ENCODE measurements around the gene ABCC6. TPM values are rescaled to one million over a fixed set of nuclear protein-coding genes. Genes with fewer than 3 reads are reported as not detected.

Gene ABCC6
- total and polyA plus RNA-seq, 2 experiments from 2014 or later, result 7.1 to 10.0 TPM

DNA sequence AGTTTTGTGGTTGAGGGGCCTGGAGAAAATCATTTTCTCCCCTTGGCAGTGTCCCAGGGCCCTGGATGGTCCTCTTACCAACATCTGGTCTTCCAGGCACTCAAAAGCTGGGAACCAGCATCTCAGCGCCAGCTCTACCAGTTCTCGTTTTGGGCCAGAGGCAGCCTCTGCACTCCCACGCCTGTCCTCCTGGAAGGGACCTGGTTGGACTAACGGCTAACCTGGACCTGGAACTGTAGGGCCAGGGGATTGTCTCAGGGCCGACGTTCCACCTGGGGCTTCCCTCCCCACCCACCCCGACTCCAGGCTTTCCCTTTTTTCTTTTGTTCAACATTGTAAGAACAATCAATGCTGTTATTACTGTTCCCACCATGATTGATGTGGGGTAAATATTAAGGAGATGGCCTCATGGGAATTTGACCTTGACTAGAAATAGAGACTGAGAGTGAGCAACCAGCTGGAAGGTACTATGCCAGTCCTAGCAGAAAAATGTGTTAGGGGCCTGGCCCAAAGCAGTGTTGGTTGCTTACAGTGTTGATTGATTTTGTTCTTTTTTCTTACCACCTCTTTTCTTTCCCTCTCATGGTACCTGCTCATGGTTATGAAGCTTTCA, 81.4 kb downstream of the ABCC6 start:
- no peak overlapping the region for H3K4me3 ChIP-seq
- TF ChIP-seq, protein P1, sequence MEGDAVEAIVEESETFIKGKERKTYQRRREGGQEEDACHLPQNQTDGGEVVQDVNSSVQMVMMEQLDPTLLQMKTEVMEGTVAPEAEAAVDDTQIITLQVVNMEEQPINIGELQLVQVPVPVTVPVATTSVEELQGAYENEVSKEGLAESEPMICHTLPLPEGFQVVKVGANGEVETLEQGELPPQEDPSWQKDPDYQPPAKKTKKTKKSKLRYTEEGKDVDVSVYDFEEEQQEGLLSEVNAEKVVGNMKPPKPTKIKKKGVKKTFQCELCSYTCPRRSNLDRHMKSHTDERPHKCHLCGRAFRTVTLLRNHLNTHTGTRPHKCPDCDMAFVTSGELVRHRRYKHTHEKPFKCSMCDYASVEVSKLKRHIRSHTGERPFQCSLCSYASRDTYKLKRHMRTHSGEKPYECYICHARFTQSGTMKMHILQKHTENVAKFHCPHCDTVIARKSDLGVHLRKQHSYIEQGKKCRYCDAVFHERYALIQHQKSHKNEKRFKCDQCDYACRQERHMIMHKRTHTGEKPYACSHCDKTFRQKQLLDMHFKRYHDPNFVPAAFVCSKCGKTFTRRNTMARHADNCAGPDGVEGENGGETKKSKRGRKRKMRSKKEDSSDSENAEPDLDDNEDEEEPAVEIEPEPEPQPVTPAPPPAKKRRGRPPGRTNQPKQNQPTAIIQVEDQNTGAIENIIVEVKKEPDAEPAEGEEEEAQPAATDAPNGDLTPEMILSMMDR (IDR thresholded peaks at IDR 0.05; ENCODE audit: low read depth, low read length), result no peak
- H3K9me3 ChIP-seq (ENCODE audit: low read depth), result no peaks in the 10 kb centered on the region
- H3K27ac ChIP-seq, result no peak overlapping the region
- no peak for DNase-seq (ENCODE audit: low read depth in 1 of 2, low spot score in 1 of 2)
- H3K36me3 ChIP-seq, result peaks cover 17% of the 10 kb centered on the region
- no peaks in the 10 kb centered on the region for H3K27me3 ChIP-seq
- H3K4me1 ChIP-seq (ENCODE audit: low read depth), result no peaks in the 10 kb centered on the region

DNA sequence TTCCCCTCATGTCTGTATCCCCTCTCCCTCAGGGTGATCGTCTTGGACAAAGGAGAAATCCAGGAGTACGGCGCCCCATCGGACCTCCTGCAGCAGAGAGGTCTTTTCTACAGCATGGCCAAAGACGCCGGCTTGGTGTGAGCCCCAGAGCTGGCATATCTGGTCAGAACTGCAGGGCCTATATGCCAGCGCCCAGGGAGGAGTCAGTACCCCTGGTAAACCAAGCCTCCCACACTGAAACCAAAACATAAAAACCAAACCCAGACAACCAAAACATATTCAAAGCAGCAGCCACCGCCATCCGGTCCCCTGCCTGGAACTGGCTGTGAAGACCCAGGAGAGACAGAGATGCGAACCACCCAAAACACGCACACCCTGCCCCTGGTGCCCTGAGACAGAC, 82.2 kb downstream of the ABCC6 start:
- no peak overlapping the region for H3K4me3 ChIP-seq
- H3K9me3 ChIP-seq (ENCODE audit: low read depth), result no peaks in the 10 kb centered on the region
- H3K36me3 ChIP-seq, result peaks cover 23% of the 10 kb centered on the region
- TF ChIP-seq, protein P1 (IDR thresholded peaks at IDR 0.05; ENCODE audit: low read depth, low read length), result no peak
- H3K27ac ChIP-seq, result no peak overlapping the region
- no peak for DNase-seq (ENCODE audit: low read depth in 1 of 2, low spot score in 1 of 2)
- H3K4me1 ChIP-seq (ENCODE audit: low read depth), result no peaks in the 10 kb centered on the region
- H3K27me3 ChIP-seq, result no peaks in the 10 kb centered on the region

DNA sequence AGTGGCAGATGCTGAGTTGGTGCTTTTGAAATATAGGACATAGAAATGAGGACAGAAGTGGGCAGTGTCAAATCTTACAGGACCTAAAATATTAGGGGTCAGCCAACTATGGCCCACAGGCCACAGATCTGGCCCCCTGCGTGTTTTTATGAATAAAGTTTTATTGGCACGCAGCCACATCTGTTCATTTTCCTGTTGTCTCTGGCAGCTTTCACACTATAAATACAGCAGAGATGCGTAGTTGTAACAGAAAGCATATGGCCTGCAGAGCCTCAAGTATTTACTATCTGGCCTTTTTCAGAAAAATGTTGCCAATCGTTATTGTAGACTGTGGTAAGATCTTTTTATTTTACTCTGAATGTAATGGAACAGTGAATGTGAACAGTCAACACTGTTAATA, 82.8 kb downstream of the ABCC6 start:
- peaks cover 24% of the 10 kb centered on the region for H3K36me3 ChIP-seq
- TF ChIP-seq, protein P1 (IDR thresholded peaks at IDR 0.05; ENCODE audit: low read depth, low read length), result no peak

DNA sequence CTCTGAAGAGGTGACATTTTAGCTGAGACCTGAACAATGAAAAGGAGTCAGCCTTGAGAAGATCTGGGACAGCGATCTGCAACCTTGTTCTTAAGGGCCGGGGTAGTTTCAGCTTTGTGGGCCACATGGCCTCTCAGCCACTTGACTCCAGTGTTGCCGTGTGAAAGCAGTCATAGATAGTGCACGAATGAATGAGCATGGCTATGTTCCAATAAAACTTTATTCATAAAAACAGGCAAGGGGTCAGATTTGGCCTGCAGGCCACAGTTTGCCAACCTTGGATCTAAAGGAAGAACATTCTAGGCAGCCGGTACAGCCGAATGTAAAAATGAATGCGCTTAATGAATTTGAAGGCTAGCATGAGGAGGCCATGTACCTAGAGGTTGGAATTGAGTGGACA, 83.5 kb downstream of the ABCC6 start:
- TF ChIP-seq, protein P1 (IDR thresholded peaks at IDR 0.05; ENCODE audit: low read depth, low read length), result no peak
- peaks cover 24% of the 10 kb centered on the region for H3K36me3 ChIP-seq
- no peak overlapping the region for H3K4me3 ChIP-seq
- no peak for DNase-seq (ENCODE audit: low read depth in 1 of 2, low spot score in 1 of 2)
- no peaks in the 10 kb centered on the region for H3K27me3 ChIP-seq
- H3K27ac ChIP-seq, result no peak overlapping the region
- H3K4me1 ChIP-seq (ENCODE audit: low read depth), result no peaks in the 10 kb centered on the region
- H3K9me3 ChIP-seq (ENCODE audit: low read depth), result no peaks in the 10 kb centered on the region

More for the DNA sequence above, 82.8 kb downstream of the ABCC6 start:
- H3K4me1 ChIP-seq (ENCODE audit: low read depth), result no peaks in the 10 kb centered on the region
- no peak for DNase-seq (ENCODE audit: low read depth in 1 of 2, low spot score in 1 of 2)
- no peaks in the 10 kb centered on the region for H3K9me3 ChIP-seq (ENCODE audit: low read depth)
- H3K27me3 ChIP-seq, result no peaks in the 10 kb centered on the region
- no peak overlapping the region for H3K27ac ChIP-seq
- H3K4me3 ChIP-seq, result no peak overlapping the region

DNA sequence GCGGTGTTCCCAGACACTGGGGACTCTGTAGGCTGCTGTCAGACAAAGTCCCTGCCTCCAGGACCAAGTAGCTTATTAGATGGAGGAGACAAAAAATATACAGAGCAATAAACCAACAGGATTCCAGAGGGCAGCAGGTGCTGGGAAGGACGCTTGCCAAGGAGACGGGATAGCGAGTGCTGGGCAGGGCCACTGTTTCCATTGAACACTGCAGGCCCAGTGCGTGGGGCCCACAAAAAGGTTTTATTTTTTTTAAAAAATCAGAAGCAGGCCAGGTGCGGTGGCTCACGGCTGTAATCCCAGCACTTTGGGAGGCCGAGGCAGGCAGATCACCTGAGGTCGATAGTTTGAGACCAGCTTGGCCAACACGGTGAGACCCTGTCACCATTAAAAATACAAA, 84.2 kb downstream of the ABCC6 start:
- no peaks in the 10 kb centered on the region for H3K4me1 ChIP-seq (ENCODE audit: low read depth)
- H3K9me3 ChIP-seq (ENCODE audit: low read depth), result no peaks in the 10 kb centered on the region
- no peak overlapping the region for H3K4me3 ChIP-seq
- peaks cover 24% of the 10 kb centered on the region for H3K36me3 ChIP-seq
- H3K27me3 ChIP-seq, result no peaks in the 10 kb centered on the region
- no peak overlapping the region for H3K27ac ChIP-seq
- DNase-seq (ENCODE audit: low read depth in 1 of 2, low spot score in 1 of 2), result no peak
- TF ChIP-seq, protein P1 (IDR thresholded peaks at IDR 0.05; ENCODE audit: low read depth, low read length), result no peak

Measured in cardiac muscle cell (in vitro differentiated cells and primary cell).